ENCODE data around the gene PSMA8.
"Not testable (repeated sequence)": the region's sequence is repeated elsewhere in the genome, so short reads cannot be mapped to it uniquely, and the experiment has no call there.

The PSMA8 gene

GRCh38 chr18:26133652-26134051, at the start of gene PSMA8:
PSMA8 (plus strand) TSS chr18:26133869; CDS start chr18:26133966, 97 bp downstream.
- peak in 2 of 3 experiments; percentile 11 to 24 for DNase-seq (ENCODE audit: low read depth in 3 of 3)

- DNase-seq (ENCODE audit: low read depth in 3 of 3): no peak
These were observed 48.6 kb upstream of the PSMA8 start for GRCh38 chr18:26085056-26085455.

GRCh38 chr18:26086959-26087358, 46.7 kb upstream of the PSMA8 start:
- no peak for DNase-seq (ENCODE audit: low read depth in 3 of 3)

GRCh38 chr18:26088487-26088886, 45.2 kb upstream of the PSMA8 start:
- DNase-seq (ENCODE audit: low read depth in 3 of 3): no peak

- DNase-seq (ENCODE audit: low read depth in 3 of 3): no peak
These were observed 44.2 kb upstream of the PSMA8 start for GRCh38 chr18:26089293-26090129.

- DNase-seq (ENCODE audit: low read depth in 3 of 3): peak; percentile 76 to 82 (median 80)
These were observed 43.3 kb upstream of the PSMA8 start, which contains the start of gene SS18 for GRCh38 chr18:26090130-26091046. SS18 (minus strand) TSS chr18:26090613; CDS start chr18:26090569, 44 bp downstream.

GRCh38 chr18:26091047-26091630, 42.5 kb upstream of the PSMA8 start:
- DNase-seq (ENCODE audit: low read depth in 3 of 3): no peak

- no peak for DNase-seq (ENCODE audit: low read depth in 3 of 3)
These were observed 36.8 kb upstream of the PSMA8 start for GRCh38 chr18:26096852-26097251.

GRCh38 chr18:26097563-26097962, 36.1 kb upstream of the PSMA8 start:
- DNase-seq (ENCODE audit: low read depth in 3 of 3): no peak

GRCh38 chr18:26103579-26103978, 30.1 kb upstream of the PSMA8 start:
- peak in 1 of 3 experiments; percentile 12 for DNase-seq (ENCODE audit: low read depth in 3 of 3)

GRCh38 chr18:26104035-26104434, 29.6 kb upstream of the PSMA8 start:
- DNase-seq (ENCODE audit: low read depth in 3 of 3): no peak

- DNase-seq (ENCODE audit: low read depth in 3 of 3): no peak
These were observed 14.4 kb upstream of the PSMA8 start for GRCh38 chr18:26119246-26119645.

GRCh38 chr18:26121476-26121875, 12.2 kb upstream of the PSMA8 start:
- no peak for DNase-seq (ENCODE audit: low read depth in 3 of 3)

- DNase-seq (ENCODE audit: low read depth in 3 of 3): not testable (repeated sequence)
These were observed 11.7 kb upstream of the PSMA8 start for GRCh38 chr18:26121994-26122393.

- no peak for DNase-seq (ENCODE audit: low read depth in 3 of 3)
These were observed 5.9 kb upstream of the PSMA8 start for GRCh38 chr18:26127786-26128185.

GRCh38 chr18:26128192-26128591, 5.5 kb upstream of the PSMA8 start:
- not testable (repeated sequence) for DNase-seq (ENCODE audit: low read depth in 3 of 3)

- no peak for DNase-seq (ENCODE audit: low read depth in 3 of 3)
These were observed 438 bp downstream of the PSMA8 start for GRCh38 chr18:26134107-26134506.

- no peak for DNase-seq (ENCODE audit: low read depth in 3 of 3)
These were observed 1.9 kb downstream of the PSMA8 start for GRCh38 chr18:26135548-26135947.

- DNase-seq (ENCODE audit: low read depth in 3 of 3): no peak
These were observed 23.7 kb downstream of the PSMA8 start for GRCh38 chr18:26157326-26157725.

- no peak for DNase-seq (ENCODE audit: low read depth in 3 of 3)
These were observed 25.7 kb downstream of the PSMA8 start for GRCh38 chr18:26159353-26159752.

- no peak for DNase-seq (ENCODE audit: low read depth in 3 of 3)
These were observed 30.9 kb downstream of the PSMA8 start for GRCh38 chr18:26164571-26164970.

- DNase-seq (ENCODE audit: low read depth in 3 of 3): not testable (repeated sequence)
These were observed 33.9 kb downstream of the PSMA8 start for GRCh38 chr18:26167592-26167991.

Measured in stimulated activated CD4-positive, alpha-beta T cell treated with anti-CD3 and anti-CD28 coated beads, TNF-alpha, amount 100 ng/mL, for 4 hours (primary cell).